GM12892 (cell line): Measurements from ENCODE around the gene CAMTA1.

Source experiments
- POLR2A ChIP-seq: IDR thresholded peaks from 2 replicates; pipeline ENCODE4 v1.6.1; 2011; ENCODE audit warnings: low read depth, low read length, control low read depth
- POLR2AphosphoS5 ChIP-seq: IDR thresholded peaks from 2 replicates; pipeline ENCODE4 v1.6.1; 2011; ENCODE audit warnings: low read depth, low read length, control low read depth

GRCh38 chr1:7613851-7614205 is 828.6 kb downstream of the CAMTA1 start:
- TF ChIP-seq POLR2AphosphoS5 (no peak), POLR2A (no peak)
